Sigmoid colon (tissue), 7 donors: ENCODE measurements around the gene KIAA0930. TPM values are rescaled to one million over a fixed set of nuclear protein-coding genes. Genes with fewer than 3 reads are reported as not detected.

Experiments
- DNase-seq: peaks from one replicate; pipeline ENCODE4 v3.0.0-alpha.2; 2019
- H3K27ac ChIP-seq, 4 donors: fragments of 200-600 bp; sonication (generic); one replicate each; pipeline ENCODE4 v1.5.1; 2016 to 2019; ENCODE audit warnings: mild to moderate bottlenecking in 1 of 4
- H3K27me3 ChIP-seq, 3 donors: fragments of 200-600 bp; sonication (generic); one replicate each; pipeline ENCODE4 v1.5.1; 2019; ENCODE audit warnings: mild to moderate bottlenecking in 1 of 3
- H3K36me3 ChIP-seq, 4 donors: fragments of 200-600 bp; sonication (generic); one replicate each; pipeline ENCODE4 v1.5.1; 2016 to 2019
- H3K4me1 ChIP-seq, 4 donors: fragments of 200-600 bp; sonication (generic); one replicate each; pipeline ENCODE4 v1.5.1; 2017 to 2019
- H3K4me3 ChIP-seq, 4 donors: fragments of 200-600 bp; sonication (generic); one replicate each; pipeline ENCODE4 v1.5.1; 2017 to 2019; ENCODE audit warnings: mild to moderate bottlenecking in 2 of 4, moderate library complexity in 1 of 4
- H3K9me3 ChIP-seq, 4 donors: fragments of 200-600 bp in 3 of 4; sonication (generic) in 3 of 4; one replicate each; pipeline versions ENCODE4 v1.5.1 to v1.6.1; 2013 to 2019
- EP300 ChIP-seq, 4 donors: sonication (generic); formaldehyde crosslinking; IDR thresholded peaks; one replicate each; pipeline ENCODE4 v1.6.1; 2017; ENCODE audit warnings: antibody characterized with exemption in 4 of 4
- POLR2A ChIP-seq, 2 donors: fragments of 450-650 bp; IDR thresholded peaks; one replicate each; pipeline ENCODE4 v1.6.1; 2016; ENCODE audit warnings: antibody characterized with exemption in 2 of 2, mild to moderate bottlenecking in 2 of 2, moderate library complexity in 2 of 2
- POLR2AphosphoS5 ChIP-seq, 4 donors: sonication (generic); formaldehyde crosslinking; IDR thresholded peaks; one replicate each; pipeline ENCODE4 v1.6.1; 2017; ENCODE audit warnings: antibody characterized with exemption in 4 of 4
- WGBS, 2 donors: extraction: QIAGEN DNeasy Blood & Tissue Kit; methylation state at CpG; one replicate each; pipeline ENCODE4 v1.1.7; 2013; 5-methylcytosine and 5-hydroxymethylcytosine counted together
- intact Hi-C: fragments of 100-400 bp; cut with DNase I; formaldehyde crosslinking; loops from one replicate; pipeline ENCODE4 v1.15.1; 2023
- polyA plus RNA-seq, 3 donors: library from polyadenylated mRNA; stranded (reverse); fragments of 200-250 nt; gene quantifications; one replicate each; pipeline ENCODE4 v1.2.3, GENCODE V29; 2013
- total RNA-seq, 4 donors: library from RNA; depleted of rRNA; stranded (reverse); fragments of >200 nt; gene quantifications; one replicate each; pipeline ENCODE4 v1.1.0, GENCODE V29; 2016
- TF ChIP-seq, protein P1 (sequence below), 4 experiments: fragments of 450-650 bp in 3 of 4; fragments of 200-600 bp in 1 of 4; IDR thresholded peaks; one replicate each; pipeline ENCODE4 v1.5.1; 2016 to 2019; ENCODE audit warnings: antibody characterized with exemption in 4 of 4, mild to moderate bottlenecking in 3 of 4, moderate library complexity in 2 of 4
- donor health status: healthy with polysubstance abuse.
- donor health status: Bipolar disorder and iron deficiency.
- donor health status: healthy.

The KIAA0930 gene
- total and polyA plus RNA-seq, 7 donors, result 14.4 to 56.5 (median 26.8) TPM

DNA sequence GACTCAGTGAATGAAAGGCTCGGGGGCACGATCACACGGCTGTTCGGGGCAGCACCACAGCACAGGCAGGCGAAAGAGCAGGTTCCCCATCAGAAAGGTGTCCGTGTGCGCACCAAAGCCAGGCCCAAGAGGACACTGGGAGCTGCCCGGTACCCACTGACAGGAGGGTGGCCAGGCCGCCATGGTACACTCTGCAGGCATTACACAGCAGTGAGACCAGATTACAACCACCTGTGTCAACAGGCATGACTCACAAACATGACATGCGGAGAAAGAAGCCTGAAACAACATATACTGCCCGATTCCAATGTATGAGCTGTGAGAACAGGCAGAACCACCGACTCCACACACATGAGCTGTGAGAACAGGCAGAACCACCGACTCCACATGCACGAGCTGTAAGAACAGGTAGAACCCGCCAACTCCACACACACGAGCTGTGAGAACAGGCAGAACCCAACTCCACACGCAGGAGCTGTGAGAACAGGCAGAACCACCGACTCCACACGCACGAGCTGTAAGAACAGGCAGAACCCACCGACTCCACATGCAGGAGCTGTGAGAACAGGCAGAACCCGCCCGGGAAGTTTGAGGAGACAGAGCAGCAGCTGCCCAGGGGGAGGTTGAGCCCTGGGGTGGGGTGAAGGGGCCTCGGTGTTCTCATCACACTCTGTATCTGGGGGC, 32.6 kb downstream of the KIAA0930 start:
- H3K27me3 ChIP-seq, result no peaks in the 10 kb centered on the region
- H3K4me1 ChIP-seq, result peaks cover 0 to 42% (median 40%) of the 10 kb centered on the region in 4 donors
- H3K4me3 ChIP-seq, result no peak overlapping the region
- H3K27ac ChIP-seq, result no peak overlapping the region
- peak; percentile 57 for DNase-seq
- H3K36me3 ChIP-seq, result peaks cover 0 to 39% (median 28%) of the 10 kb centered on the region in 4 donors
- H3K9me3 ChIP-seq, result no peaks in the 10 kb centered on the region
- WGBS, 2 donors, result 86 to 87% methylated on average over 24 of the region's 24 CpGs
- intact Hi-C loops, result no loop called here
- TF ChIP-seq POLR2A (IDR thresholded peaks at IDR 0.05), result no peak
- TF ChIP-seq EP300 (IDR thresholded peaks at IDR 0.05), result no peak
- TF ChIP-seq, protein P1, sequence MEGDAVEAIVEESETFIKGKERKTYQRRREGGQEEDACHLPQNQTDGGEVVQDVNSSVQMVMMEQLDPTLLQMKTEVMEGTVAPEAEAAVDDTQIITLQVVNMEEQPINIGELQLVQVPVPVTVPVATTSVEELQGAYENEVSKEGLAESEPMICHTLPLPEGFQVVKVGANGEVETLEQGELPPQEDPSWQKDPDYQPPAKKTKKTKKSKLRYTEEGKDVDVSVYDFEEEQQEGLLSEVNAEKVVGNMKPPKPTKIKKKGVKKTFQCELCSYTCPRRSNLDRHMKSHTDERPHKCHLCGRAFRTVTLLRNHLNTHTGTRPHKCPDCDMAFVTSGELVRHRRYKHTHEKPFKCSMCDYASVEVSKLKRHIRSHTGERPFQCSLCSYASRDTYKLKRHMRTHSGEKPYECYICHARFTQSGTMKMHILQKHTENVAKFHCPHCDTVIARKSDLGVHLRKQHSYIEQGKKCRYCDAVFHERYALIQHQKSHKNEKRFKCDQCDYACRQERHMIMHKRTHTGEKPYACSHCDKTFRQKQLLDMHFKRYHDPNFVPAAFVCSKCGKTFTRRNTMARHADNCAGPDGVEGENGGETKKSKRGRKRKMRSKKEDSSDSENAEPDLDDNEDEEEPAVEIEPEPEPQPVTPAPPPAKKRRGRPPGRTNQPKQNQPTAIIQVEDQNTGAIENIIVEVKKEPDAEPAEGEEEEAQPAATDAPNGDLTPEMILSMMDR (IDR thresholded peaks at IDR 0.05), result no peak
- no peak for TF ChIP-seq POLR2AphosphoS5 (IDR thresholded peaks at IDR 0.05)

DNA sequence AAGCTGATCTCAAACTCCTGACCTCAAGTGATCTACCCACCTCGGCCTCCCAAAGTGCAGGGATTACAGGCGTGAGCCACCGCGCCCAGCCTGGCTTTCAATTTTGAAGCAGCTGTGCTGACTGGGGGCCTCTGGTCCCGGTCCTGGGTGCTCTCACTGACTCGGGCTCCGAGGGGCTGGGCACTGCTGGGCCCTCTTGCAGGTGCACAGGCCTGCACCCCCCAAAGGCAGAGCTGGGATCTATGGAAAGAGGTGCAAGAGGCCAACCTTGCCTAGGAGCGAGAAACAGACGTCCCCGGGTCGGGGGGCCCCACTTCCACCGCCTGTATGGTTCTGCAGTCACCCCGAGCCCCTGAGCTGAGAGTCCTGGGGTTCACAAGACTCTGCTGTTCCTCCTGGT, 33.2 kb downstream of the KIAA0930 start:
- Histone ChIP-seq H3K27ac (no peak overlapping the region), H3K9me3 (no peaks in the 10 kb centered on the region), H3K4me3 (no peak overlapping the region), H3K27me3 (no peaks in the 10 kb centered on the region), H3K36me3 (peaks cover 0 to 44% (median 34%) of the 10 kb centered on the region in 4 donors), H3K4me1 (peaks cover 0 to 41% (median 35%) of the 10 kb centered on the region in 4 donors)
- 95 to 96% methylated on average over 13 of the region's 13 CpGs for WGBS, 2 donors
- TF ChIP-seq POLR2AphosphoS5 (IDR thresholded peaks at IDR 0.05) (no peak), POLR2A (IDR thresholded peaks at IDR 0.05) (no peak), EP300 (IDR thresholded peaks at IDR 0.05) (no peak)
- TF ChIP-seq, protein P1 (IDR thresholded peaks at IDR 0.05), result no peak
- peak; percentile 46 for DNase-seq
- intact Hi-C loops, result no loop called here

DNA sequence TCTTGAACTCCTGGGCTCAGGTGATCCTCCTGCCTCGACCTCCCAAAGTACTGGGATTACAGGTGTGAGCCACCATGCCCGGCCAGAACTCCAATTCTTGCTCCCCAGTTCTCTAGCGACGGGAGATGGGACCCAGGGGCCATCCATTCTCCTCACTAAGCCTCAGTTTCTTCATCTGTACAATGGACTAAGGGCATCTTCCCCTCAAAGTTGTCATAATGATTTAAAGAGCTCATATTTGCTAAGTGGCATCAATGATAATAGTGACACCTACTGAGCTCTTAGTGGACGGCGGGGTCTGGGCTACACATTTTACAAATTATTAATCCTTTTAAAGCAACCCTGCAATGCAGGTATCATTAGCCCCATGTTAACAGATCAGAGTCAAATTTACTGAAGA, 34.5 kb downstream of the KIAA0930 start:
- Histone ChIP-seq H3K4me1 (peaks cover 0 to 41% (median 37%) of the 10 kb centered on the region in 4 donors), H3K9me3 (no peaks in the 10 kb centered on the region), H3K36me3 (peaks cover 0 to 48% (median 36%) of the 10 kb centered on the region in 4 donors), H3K27me3 (no peaks in the 10 kb centered on the region), H3K27ac (no peak overlapping the region), H3K4me3 (no peak overlapping the region)
- TF ChIP-seq EP300 (IDR thresholded peaks at IDR 0.05), result no peak
- TF ChIP-seq, protein P1 (IDR thresholded peaks at IDR 0.05), result no peak
- no peak for TF ChIP-seq POLR2AphosphoS5 (IDR thresholded peaks at IDR 0.05)
- no peak for TF ChIP-seq POLR2A (IDR thresholded peaks at IDR 0.05)
- 88% methylated on average over 6 of the region's 6 CpGs for WGBS, 2 donors
- peak; percentile 2 for DNase-seq
- intact Hi-C loops, result no loop called here

DNA sequence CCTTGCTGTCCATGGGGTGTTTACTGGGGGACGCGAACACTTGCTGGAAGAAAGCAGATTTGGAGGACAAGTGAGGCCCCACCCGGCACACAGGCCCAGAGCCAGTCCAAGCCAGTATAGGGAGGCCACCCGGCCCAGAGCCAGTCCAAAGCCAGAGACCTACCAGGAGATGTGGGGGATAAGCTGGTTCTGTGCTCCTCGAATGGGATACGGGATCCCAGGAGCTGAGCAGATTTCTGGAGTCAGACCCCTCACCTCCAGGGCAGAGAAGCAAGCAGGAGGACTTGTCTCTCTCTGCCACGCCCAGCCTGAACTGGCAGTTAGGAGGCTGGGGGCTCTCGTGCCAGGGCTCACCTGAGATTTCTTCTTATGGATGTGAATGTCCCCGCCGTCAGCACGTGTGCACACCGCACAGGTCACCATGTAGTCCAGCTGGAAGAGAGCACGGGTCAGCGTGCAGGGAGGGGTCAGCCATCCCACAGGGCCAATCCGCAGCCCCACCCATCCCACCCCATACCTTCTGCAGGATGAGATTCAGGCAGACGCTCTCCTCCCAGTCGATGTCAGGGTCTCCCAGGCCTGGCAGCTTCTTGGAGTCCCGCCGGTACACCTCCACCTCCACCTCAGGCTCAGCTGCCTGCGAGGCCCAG, 35.3 kb downstream of the KIAA0930 start:
- 93% methylated on average over 20 of the region's 20 CpGs for WGBS, 2 donors
- no peak overlapping the region for H3K27ac ChIP-seq
- H3K36me3 ChIP-seq, result peaks cover 0 to 52% (median 38%) of the 10 kb centered on the region in 4 donors
- peaks cover 0 to 41% (median 32%) of the 10 kb centered on the region in 4 donors for H3K4me1 ChIP-seq
- TF ChIP-seq POLR2AphosphoS5 (IDR thresholded peaks at IDR 0.05), result no peak
- no peak for TF ChIP-seq POLR2A (IDR thresholded peaks at IDR 0.05)
- TF ChIP-seq EP300 (IDR thresholded peaks at IDR 0.05), result no peak
- TF ChIP-seq, protein P1 (IDR thresholded peaks at IDR 0.05), result no peak
- no peak overlapping the region for H3K4me3 ChIP-seq
- peak; percentile 54 for DNase-seq
- intact Hi-C loops, result no loop called here
- no peaks in the 10 kb centered on the region for H3K9me3 ChIP-seq
- no peaks in the 10 kb centered on the region for H3K27me3 ChIP-seq
